Frontal cortex (tissue), 1 donor: ENCODE results near the gene PHOSPHO1. TPM values are rescaled to one million over a fixed set of nuclear protein-coding genes. Genes with fewer than 3 reads are reported as not detected.

Source experiments
- total RNA-seq: library from RNA; depleted of rRNA; stranded (reverse); fragments of >200 nt; gene quantifications from one replicate; pipeline ENCODE4 v1.2.3, GENCODE V29; 2014

The PHOSPHO1 gene
- total RNA-seq, 1 donor from 2014 or later: 1.6 TPM

Other genes with a start within 250 kb of the PHOSPHO1 start
- gene IGF2BP1, start 233.4 kb downstream of the PHOSPHO1 start, total RNA-seq: 0.82 TPM
- not detected for gene B4GALNT2, start 98.0 kb downstream of the PHOSPHO1 start, total RNA-seq
- not detected for gene GNGT2, start 20.2 kb downstream of the PHOSPHO1 start, total RNA-seq
- 0.41 TPM for gene ABI3, start 20.1 kb downstream of the PHOSPHO1 start, total RNA-seq
- 28.5 TPM for gene ZNF652, start 131.5 kb upstream of the PHOSPHO1 start, total RNA-seq
- gene PHB1, start 184.1 kb upstream of the PHOSPHO1 start, total RNA-seq: 47.7 TPM